Liver (tissue), 9 donors: Measurements from ENCODE around the gene CRAMP1. TPM values are rescaled to one million over a fixed set of nuclear protein-coding genes. Genes with fewer than 3 reads are reported as not detected.
A peak's percentile ranks its signal among the peaks of the same experiment; 100 is the strongest.

Source experiments
- DNase-seq: peaks from one replicate; pipeline ENCODE4 v3.0.0-alpha.2; 2017; ENCODE audit warnings: low spot score
- H3K27ac ChIP-seq, 2 donors: one replicate each; pipeline ENCODE4 v1.7.0; 2013; ENCODE audit warnings: inconsistent platforms in 2 of 2, low read length in 2 of 2, control low read depth in 1 of 2, low read depth in 1 of 2, mild to moderate bottlenecking in 1 of 2
- H3K27me3 ChIP-seq, 4 donors: one replicate each; pipeline versions ENCODE4 v1.6.1 to v1.7.0; 2013; ENCODE audit warnings: low read length in 3 of 4, inconsistent platforms in 1 of 4, mild to moderate bottlenecking in 1 of 4, moderate library complexity in 1 of 4; ENCODE audit not compliant: control insufficient read depth in 4 of 4, insufficient read depth in 4 of 4
- H3K36me3 ChIP-seq, 4 donors: one replicate each; pipeline versions ENCODE4 v1.6.1 to v1.7.0; 2013; ENCODE audit warnings: low read length in 3 of 4, mild to moderate bottlenecking in 3 of 4, low read depth in 1 of 4, moderate library complexity in 1 of 4; ENCODE audit not compliant: control insufficient read depth in 4 of 4, insufficient read depth in 3 of 4
- H3K4me1 ChIP-seq, 4 donors: one replicate each; pipeline versions ENCODE4 v1.6.1 to v1.7.0; 2013; ENCODE audit warnings: low read length in 3 of 4, mild to moderate bottlenecking in 3 of 4, moderate library complexity in 1 of 4; ENCODE audit not compliant: control insufficient read depth in 4 of 4, insufficient read depth in 4 of 4
- H3K4me3 ChIP-seq, 3 donors: one replicate each; pipeline versions ENCODE4 v1.6.1 to v1.7.0; 2013; ENCODE audit warnings: low read length in 3 of 3, control low read depth in 1 of 3, low read depth in 1 of 3, mild to moderate bottlenecking in 1 of 3
- H3K9ac ChIP-seq, 2 donors: one replicate each; pipeline ENCODE4 v1.7.0; 2013; ENCODE audit warnings: low read length in 2 of 2, mild to moderate bottlenecking in 2 of 2, moderate library complexity in 2 of 2, control low read depth in 1 of 2, low read depth in 1 of 2
- H3K9me3 ChIP-seq, 4 donors: one replicate each; pipeline versions ENCODE4 v1.6.1 to v1.7.0; 2013; ENCODE audit warnings: low read length in 3 of 4; ENCODE audit not compliant: control insufficient read depth in 4 of 4
- ATF3 ChIP-seq: IDR thresholded peaks from 2 replicates; pipeline ENCODE4 v1.6.1; 2016; ENCODE audit warnings: antibody characterized with exemption
- FOXA1 ChIP-seq: IDR thresholded peaks from 2 replicates; pipeline ENCODE4 v1.6.1; 2016; ENCODE audit warnings: antibody characterized with exemption
- FOXA2 ChIP-seq: IDR thresholded peaks from 2 replicates; pipeline ENCODE4 v1.6.1; 2016; ENCODE audit warnings: antibody characterized with exemption
- GABPA ChIP-seq, 2 donors: IDR thresholded peaks in 1 of 2; conservative IDR thresholded peaks in 1 of 2; 2 replicates each; pipeline ENCODE4 v1.6.1; 2016; ENCODE audit warnings: antibody characterized with exemption in 2 of 2, mild to moderate bottlenecking in 1 of 2, moderate library complexity in 1 of 2
- JUND ChIP-seq, 2 donors: IDR thresholded peaks; 2 replicates each; pipeline ENCODE4 v1.6.1; 2016; ENCODE audit warnings: antibody characterized with exemption in 2 of 2
- NR2F2 ChIP-seq: IDR thresholded peaks from 2 replicates; pipeline ENCODE4 v1.6.1; 2016; ENCODE audit warnings: antibody characterized with exemption
- REST ChIP-seq: IDR thresholded peaks from 2 replicates; pipeline ENCODE4 v1.6.1; 2016; ENCODE audit warnings: antibody characterized with exemption, mild to moderate bottlenecking
- RXRA ChIP-seq, 2 donors: IDR thresholded peaks; 2 replicates each; pipeline ENCODE4 v1.6.1; 2017 to 2018; ENCODE audit warnings: antibody characterized with exemption in 2 of 2, mild to moderate bottlenecking in 1 of 2
- YY1 ChIP-seq: IDR thresholded peaks from 2 replicates; pipeline ENCODE4 v1.6.1; 2016; ENCODE audit warnings: antibody characterized with exemption, mild to moderate bottlenecking
- ZBTB33 ChIP-seq: IDR thresholded peaks from 2 replicates; pipeline ENCODE4 v1.6.1; 2016; ENCODE audit warnings: antibody characterized with exemption
- WGBS: extraction: QIAGEN DNeasy Blood & Tissue Kit; methylation state at CpG from one replicate; pipeline ENCODE4 v1.1.7; 2013; 5-methylcytosine and 5-hydroxymethylcytosine counted together
- polyA plus RNA-seq, 2 donors: library from polyadenylated mRNA; stranded (reverse) in 1 of 2; unstranded in 1 of 2; fragments of 200-250 nt in 1 of 2; fragments of >200 nt in 1 of 2; fragmentation: Nextera tagmentation in 1 of 2; extraction: Ambion mirVana in 1 of 2; gene quantifications; one replicate each; pipeline versions ENCODE4 v1.2.1 to v1.2.3, GENCODE V29; 2013 to 2015
- total RNA-seq, 2 donors: library from RNA; depleted of rRNA; stranded (reverse); fragments of >200 nt; gene quantifications; one replicate each; pipeline ENCODE4 v1.2.3, GENCODE V29; 2014
- donor health status: healthy.
- donor health status: healthy.
- donor health status: healthy.
- donor health status: healthy.
- donor health status: healthy.

Gene CRAMP1
- total and polyA plus RNA-seq, 4 donors: 1.1 to 6.4 (median 4.2) TPM

- H3K4me3 ChIP-seq: no peak overlapping the region
- H3K9ac ChIP-seq: no peak overlapping the region
- no peak for DNase-seq
- peaks cover 0 to 3% (median 0%) of the 10 kb centered on the region in 4 donors for H3K4me1 ChIP-seq
- no peak overlapping the region for H3K27ac ChIP-seq
- 69% methylated on average over 20 of the region's 20 CpGs for WGBS
- no peaks in the 10 kb centered on the region for H3K9me3 ChIP-seq
- H3K27me3 ChIP-seq: no peaks in the 10 kb centered on the region
- TF ChIP-seq FOXA2 (peak; percentile 53), YY1 (no peak)
- peaks cover 7 to 64% (median 20%) of the 10 kb centered on the region in 4 donors for H3K36me3 ChIP-seq
Observed at GRCh38 chr16:1630450-1631213, 18.5 kb downstream of the CRAMP1 start.

- TF ChIP-seq NR2F2: no peak
- no peak for TF ChIP-seq ATF3
- no peak for TF ChIP-seq GABPA (IDR thresholded peaks at IDR 0.05 in 1 of 2, conservative IDR thresholded peaks at IDR 0.05 in 1 of 2)
- no peak for TF ChIP-seq FOXA1
- TF ChIP-seq JUND (IDR thresholded peaks at IDR 0.05): no peak
- TF ChIP-seq ZBTB33: no peak
- TF ChIP-seq REST: no peak
- no peak for TF ChIP-seq RXRA (IDR thresholded peaks at IDR 0.05)
- peaks cover 7 to 63% (median 20%) of the 10 kb centered on the region in 4 donors for H3K36me3 ChIP-seq
- WGBS: 89% methylated on average over 9 of the region's 9 CpGs
Observed at GRCh38 chr16:1631230-1631629, 19.1 kb downstream of the CRAMP1 start.

More at GRCh38 chr16:1631230-1631629, 19.1 kb downstream of the CRAMP1 start:
- Histone ChIP-seq H3K9ac (no peak overlapping the region), H3K9me3 (no peaks in the 10 kb centered on the region), H3K4me3 (no peak overlapping the region), H3K4me1 (peaks cover 0 to 3% (median 0%) of the 10 kb centered on the region in 4 donors), H3K27me3 (no peaks in the 10 kb centered on the region), H3K27ac (no peak overlapping the region)
- DNase-seq: no peak
